Liver (tissue), 9 donors: ENCODE results near the gene SGPL1. TPM values are rescaled to one million over a fixed set of nuclear protein-coding genes. Genes with fewer than 3 reads are reported as not detected.

ENCODE experiments used
- DNase-seq: peaks from one replicate; pipeline ENCODE4 v3.0.0-alpha.2; 2017; ENCODE audit warnings: low spot score
- H3K27ac ChIP-seq, 2 donors: one replicate each; pipeline ENCODE4 v1.7.0; 2013; ENCODE audit warnings: inconsistent platforms in 2 of 2, low read length in 2 of 2, control low read depth in 1 of 2, low read depth in 1 of 2, mild to moderate bottlenecking in 1 of 2
- H3K27me3 ChIP-seq, 4 donors: one replicate each; pipeline versions ENCODE4 v1.6.1 to v1.7.0; 2013; ENCODE audit warnings: low read length in 3 of 4, inconsistent platforms in 1 of 4, mild to moderate bottlenecking in 1 of 4, moderate library complexity in 1 of 4; ENCODE audit not compliant: control insufficient read depth in 4 of 4, insufficient read depth in 4 of 4
- H3K36me3 ChIP-seq, 4 donors: one replicate each; pipeline versions ENCODE4 v1.6.1 to v1.7.0; 2013; ENCODE audit warnings: low read length in 3 of 4, mild to moderate bottlenecking in 3 of 4, low read depth in 1 of 4, moderate library complexity in 1 of 4; ENCODE audit not compliant: control insufficient read depth in 4 of 4, insufficient read depth in 3 of 4
- H3K4me1 ChIP-seq, 4 donors: one replicate each; pipeline versions ENCODE4 v1.6.1 to v1.7.0; 2013; ENCODE audit warnings: low read length in 3 of 4, mild to moderate bottlenecking in 3 of 4, moderate library complexity in 1 of 4; ENCODE audit not compliant: control insufficient read depth in 4 of 4, insufficient read depth in 4 of 4
- H3K4me3 ChIP-seq, 3 donors: one replicate each; pipeline versions ENCODE4 v1.6.1 to v1.7.0; 2013; ENCODE audit warnings: low read length in 3 of 3, control low read depth in 1 of 3, low read depth in 1 of 3, mild to moderate bottlenecking in 1 of 3
- H3K9ac ChIP-seq, 2 donors: one replicate each; pipeline ENCODE4 v1.7.0; 2013; ENCODE audit warnings: low read length in 2 of 2, mild to moderate bottlenecking in 2 of 2, moderate library complexity in 2 of 2, control low read depth in 1 of 2, low read depth in 1 of 2
- H3K9me3 ChIP-seq, 4 donors: one replicate each; pipeline versions ENCODE4 v1.6.1 to v1.7.0; 2013; ENCODE audit warnings: low read length in 3 of 4; ENCODE audit not compliant: control insufficient read depth in 4 of 4
- EGR1 ChIP-seq, 2 donors: IDR thresholded peaks; 2 replicates each; pipeline ENCODE4 v1.6.1; 2016 to 2018; ENCODE audit warnings: antibody characterized with exemption in 2 of 2, low read depth in 2 of 2
- FOXA1 ChIP-seq: IDR thresholded peaks from 2 replicates; pipeline ENCODE4 v1.6.1; 2016; ENCODE audit warnings: antibody characterized with exemption
- FOXA2 ChIP-seq: IDR thresholded peaks from 2 replicates; pipeline ENCODE4 v1.6.1; 2016; ENCODE audit warnings: antibody characterized with exemption
- GABPA ChIP-seq, 2 donors: IDR thresholded peaks in 1 of 2; conservative IDR thresholded peaks in 1 of 2; 2 replicates each; pipeline ENCODE4 v1.6.1; 2016; ENCODE audit warnings: antibody characterized with exemption in 2 of 2, mild to moderate bottlenecking in 1 of 2, moderate library complexity in 1 of 2
- HNF4A ChIP-seq, 2 donors: conservative IDR thresholded peaks; 2 replicates each; pipeline ENCODE4 v1.6.1; 2016; ENCODE audit warnings: antibody characterized with exemption in 2 of 2, mild to moderate bottlenecking in 2 of 2
- HNF4G ChIP-seq: IDR thresholded peaks from 2 replicates; pipeline ENCODE4 v1.6.1; 2016; ENCODE audit warnings: antibody characterized with exemption
- JUND ChIP-seq, 2 donors: IDR thresholded peaks; 2 replicates each; pipeline ENCODE4 v1.6.1; 2016; ENCODE audit warnings: antibody characterized with exemption in 2 of 2
- NR2F2 ChIP-seq: IDR thresholded peaks from 2 replicates; pipeline ENCODE4 v1.6.1; 2016; ENCODE audit warnings: antibody characterized with exemption
- RAD21 ChIP-seq, 2 donors: IDR thresholded peaks; 2 replicates each; pipeline ENCODE4 v1.6.1; 2016; ENCODE audit warnings: antibody characterized with exemption in 2 of 2, mild to moderate bottlenecking in 2 of 2
- RXRA ChIP-seq, 2 donors: IDR thresholded peaks; 2 replicates each; pipeline ENCODE4 v1.6.1; 2017 to 2018; ENCODE audit warnings: antibody characterized with exemption in 2 of 2, mild to moderate bottlenecking in 1 of 2
- SP1 ChIP-seq: IDR thresholded peaks from 2 replicates; pipeline ENCODE4 v1.6.1; 2018; ENCODE audit warnings: antibody characterized with exemption, mild to moderate bottlenecking
- TAF1 ChIP-seq: conservative IDR thresholded peaks from 2 replicates; pipeline ENCODE4 v1.6.1; 2016; ENCODE audit warnings: antibody characterized with exemption, mild to moderate bottlenecking
- YY1 ChIP-seq: IDR thresholded peaks from 2 replicates; pipeline ENCODE4 v1.6.1; 2016; ENCODE audit warnings: antibody characterized with exemption, mild to moderate bottlenecking
- WGBS: extraction: QIAGEN DNeasy Blood & Tissue Kit; methylation state at CpG from one replicate; pipeline ENCODE4 v1.1.7; 2013; 5-methylcytosine and 5-hydroxymethylcytosine counted together
- polyA plus RNA-seq, 2 donors: library from polyadenylated mRNA; stranded (reverse) in 1 of 2; unstranded in 1 of 2; fragments of 200-250 nt in 1 of 2; fragments of >200 nt in 1 of 2; fragmentation: Nextera tagmentation in 1 of 2; extraction: Ambion mirVana in 1 of 2; gene quantifications; one replicate each; pipeline versions ENCODE4 v1.2.1 to v1.2.3, GENCODE V29; 2013 to 2015
- total RNA-seq, 2 donors: library from RNA; depleted of rRNA; stranded (reverse); fragments of >200 nt; gene quantifications; one replicate each; pipeline ENCODE4 v1.2.3, GENCODE V29; 2014
- TF ChIP-seq, protein P1 (sequence below): IDR thresholded peaks from 2 replicates; pipeline ENCODE4 v1.6.1; 2016; ENCODE audit warnings: antibody characterized with exemption, mild to moderate bottlenecking
- TF ChIP-seq, protein P2 (sequence below): IDR thresholded peaks from 2 replicates; pipeline ENCODE4 v1.6.1; 2016; ENCODE audit warnings: antibody characterized with exemption
- TF ChIP-seq, protein P3 (sequence below): fragments of 150-350 bp; IDR thresholded peaks from 2 replicates; pipeline ENCODE4 v1.5.1; 2017; ENCODE audit warnings: improper control_type of control experiment, low read depth, low read length; ENCODE audit not compliant: missing input control
- TF ChIP-seq, protein P4 (sequence below): IDR thresholded peaks from 2 replicates; pipeline ENCODE4 v1.6.1; 2016; ENCODE audit warnings: antibody characterized with exemption
- donor health status: healthy.
- donor health status: healthy.
- donor health status: healthy.
- donor health status: healthy.
- donor health status: healthy.

Gene SGPL1
- total and polyA plus RNA-seq, 4 donors, result 11.8 to 37.1 (median 16.8) TPM

DNA sequence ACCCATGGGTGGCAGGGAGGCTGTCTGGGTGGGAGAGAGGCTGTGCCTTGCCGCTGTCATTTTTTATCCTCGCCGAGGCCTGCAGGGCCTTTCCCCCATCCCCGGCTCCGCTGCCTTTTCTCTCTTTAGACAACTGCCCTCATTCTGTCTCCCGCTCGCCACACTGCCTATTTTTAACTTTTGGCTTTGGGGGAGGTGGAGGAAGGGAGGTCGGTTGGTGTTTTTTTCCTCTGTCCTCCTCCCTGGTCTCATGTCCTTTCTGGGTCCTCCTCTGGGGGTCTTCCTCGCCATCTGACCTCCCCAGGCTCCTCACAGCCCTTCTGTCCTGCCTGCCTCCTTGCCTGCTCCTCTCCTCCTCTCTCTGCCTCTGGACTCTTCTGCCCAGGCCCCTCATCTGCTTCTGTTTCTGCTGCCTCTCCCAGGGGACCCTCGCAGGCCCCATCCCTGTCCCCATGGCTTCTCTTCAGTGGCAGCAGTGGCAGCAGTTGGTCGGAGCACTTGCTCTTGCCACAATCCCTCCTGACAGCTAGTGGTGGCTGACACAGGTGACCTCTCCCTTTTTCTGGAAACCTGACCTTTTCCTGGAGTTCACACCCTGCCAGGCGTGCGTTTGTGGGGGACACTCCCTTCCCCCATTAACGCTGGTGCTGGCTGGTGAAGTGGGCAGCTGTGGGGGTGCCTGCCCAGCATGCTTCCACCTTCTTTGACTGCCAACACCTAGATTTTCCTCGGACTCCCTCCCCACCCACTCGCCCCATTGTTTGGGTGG, 92.1 kb downstream of the SGPL1 start:
- no peak for TF ChIP-seq EGR1 (IDR thresholded peaks at IDR 0.05; ENCODE audit: low read depth in 2 of 2)
- no peak for TF ChIP-seq RXRA (IDR thresholded peaks at IDR 0.05)
- no peak for TF ChIP-seq FOXA2
- no peak for TF ChIP-seq TAF1
- no peak for TF ChIP-seq GABPA (IDR thresholded peaks at IDR 0.05 in 1 of 2, conservative IDR thresholded peaks at IDR 0.05 in 1 of 2)
- no peak for TF ChIP-seq HNF4A (conservative IDR thresholded peaks at IDR 0.05)
- no peak for TF ChIP-seq RAD21 (IDR thresholded peaks at IDR 0.05)
- TF ChIP-seq, protein P1, sequence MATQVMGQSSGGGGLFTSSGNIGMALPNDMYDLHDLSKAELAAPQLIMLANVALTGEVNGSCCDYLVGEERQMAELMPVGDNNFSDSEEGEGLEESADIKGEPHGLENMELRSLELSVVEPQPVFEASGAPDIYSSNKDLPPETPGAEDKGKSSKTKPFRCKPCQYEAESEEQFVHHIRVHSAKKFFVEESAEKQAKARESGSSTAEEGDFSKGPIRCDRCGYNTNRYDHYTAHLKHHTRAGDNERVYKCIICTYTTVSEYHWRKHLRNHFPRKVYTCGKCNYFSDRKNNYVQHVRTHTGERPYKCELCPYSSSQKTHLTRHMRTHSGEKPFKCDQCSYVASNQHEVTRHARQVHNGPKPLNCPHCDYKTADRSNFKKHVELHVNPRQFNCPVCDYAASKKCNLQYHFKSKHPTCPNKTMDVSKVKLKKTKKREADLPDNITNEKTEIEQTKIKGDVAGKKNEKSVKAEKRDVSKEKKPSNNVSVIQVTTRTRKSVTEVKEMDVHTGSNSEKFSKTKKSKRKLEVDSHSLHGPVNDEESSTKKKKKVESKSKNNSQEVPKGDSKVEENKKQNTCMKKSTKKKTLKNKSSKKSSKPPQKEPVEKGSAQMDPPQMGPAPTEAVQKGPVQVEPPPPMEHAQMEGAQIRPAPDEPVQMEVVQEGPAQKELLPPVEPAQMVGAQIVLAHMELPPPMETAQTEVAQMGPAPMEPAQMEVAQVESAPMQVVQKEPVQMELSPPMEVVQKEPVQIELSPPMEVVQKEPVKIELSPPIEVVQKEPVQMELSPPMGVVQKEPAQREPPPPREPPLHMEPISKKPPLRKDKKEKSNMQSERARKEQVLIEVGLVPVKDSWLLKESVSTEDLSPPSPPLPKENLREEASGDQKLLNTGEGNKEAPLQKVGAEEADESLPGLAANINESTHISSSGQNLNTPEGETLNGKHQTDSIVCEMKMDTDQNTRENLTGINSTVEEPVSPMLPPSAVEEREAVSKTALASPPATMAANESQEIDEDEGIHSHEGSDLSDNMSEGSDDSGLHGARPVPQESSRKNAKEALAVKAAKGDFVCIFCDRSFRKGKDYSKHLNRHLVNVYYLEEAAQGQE, result no peak
- TF ChIP-seq YY1, result no peak
- TF ChIP-seq, protein P2, sequence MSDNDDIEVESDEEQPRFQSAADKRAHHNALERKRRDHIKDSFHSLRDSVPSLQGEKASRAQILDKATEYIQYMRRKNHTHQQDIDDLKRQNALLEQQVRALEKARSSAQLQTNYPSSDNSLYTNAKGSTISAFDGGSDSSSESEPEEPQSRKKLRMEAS, result no peak
- no peak for TF ChIP-seq NR2F2
- WGBS, result 79% methylated on average over 16 of the region's 16 CpGs
- H3K9me3 ChIP-seq, result no peaks in the 10 kb centered on the region
- H3K27ac ChIP-seq, result no peak overlapping the region
- no peak overlapping the region for H3K9ac ChIP-seq
- H3K4me1 ChIP-seq, result peaks cover 0 to 3% (median 0%) of the 10 kb centered on the region in 4 donors
- H3K4me3 ChIP-seq, result no peak overlapping the region
- no peak for DNase-seq
- no peaks in the 10 kb centered on the region for H3K36me3 ChIP-seq
- H3K27me3 ChIP-seq, result no peaks in the 10 kb centered on the region

DNA sequence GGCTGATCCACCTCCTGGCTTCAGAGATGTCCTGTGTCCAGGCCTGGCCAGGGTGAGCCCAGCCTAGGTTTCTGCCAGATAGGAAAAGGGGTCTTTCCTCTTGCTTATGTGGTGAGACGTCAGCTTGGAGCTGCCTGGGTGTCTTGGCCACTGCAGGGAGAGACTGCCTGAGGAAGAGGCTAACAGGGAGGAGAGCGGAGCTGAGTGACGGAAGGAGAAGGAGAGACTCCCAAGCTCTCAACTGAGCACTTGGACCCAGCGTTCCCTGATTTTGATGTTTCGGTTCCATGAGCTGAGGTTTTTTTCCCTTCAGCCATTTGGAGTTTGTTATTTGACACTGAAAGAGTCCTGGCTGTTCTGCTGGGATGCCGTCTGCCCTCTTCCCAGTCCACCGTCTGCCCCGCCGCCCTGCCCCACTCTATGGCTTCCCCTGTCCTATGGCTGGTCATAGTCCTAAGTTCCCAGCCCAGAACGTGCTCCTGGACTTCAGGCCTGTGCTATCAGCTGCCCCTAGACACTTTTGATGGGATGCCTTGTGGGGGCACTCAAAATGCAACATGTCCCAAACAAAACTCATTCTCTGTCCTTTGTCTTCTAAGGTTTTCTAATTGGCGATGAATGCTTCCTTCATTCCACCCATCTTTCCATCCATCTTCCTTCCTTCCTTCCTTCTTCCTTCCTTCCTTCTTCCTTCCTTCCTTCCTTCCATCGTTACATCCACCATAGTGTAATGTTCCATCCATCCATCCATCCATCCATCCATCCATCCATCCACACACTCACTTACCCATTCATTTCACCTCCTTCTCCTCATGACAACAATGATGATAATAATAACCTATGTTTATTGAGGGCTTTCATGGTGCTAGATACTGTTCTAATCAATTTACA, 92.9 kb downstream of the SGPL1 start:
- no peaks in the 10 kb centered on the region for H3K27me3 ChIP-seq
- H3K9ac ChIP-seq, result no peak overlapping the region
- WGBS, result 86% methylated on average over 12 of the region's 12 CpGs
- no peak for DNase-seq
- H3K36me3 ChIP-seq, result no peaks in the 10 kb centered on the region
- no peak overlapping the region for H3K4me3 ChIP-seq
- H3K9me3 ChIP-seq, result no peaks in the 10 kb centered on the region
- H3K4me1 ChIP-seq, result no peaks in the 10 kb centered on the region
- no peak overlapping the region for H3K27ac ChIP-seq
- TF ChIP-seq GABPA (IDR thresholded peaks at IDR 0.05 in 1 of 2, conservative IDR thresholded peaks at IDR 0.05 in 1 of 2) (no peak), YY1 (no peak), RAD21 (IDR thresholded peaks at IDR 0.05) (no peak), HNF4A (conservative IDR thresholded peaks at IDR 0.05) (no peak), SP1 (no peak), FOXA1 (no peak), HNF4G (no peak), JUND (IDR thresholded peaks at IDR 0.05) (no peak), TAF1 (no peak), EGR1 (IDR thresholded peaks at IDR 0.05; ENCODE audit: low read depth in 2 of 2) (no peak), RXRA (IDR thresholded peaks at IDR 0.05) (no peak), FOXA2 (no peak), NR2F2 (no peak)
- TF ChIP-seq, protein P2, result no peak
- TF ChIP-seq, protein P1, result no peak
- TF ChIP-seq, protein P3, sequence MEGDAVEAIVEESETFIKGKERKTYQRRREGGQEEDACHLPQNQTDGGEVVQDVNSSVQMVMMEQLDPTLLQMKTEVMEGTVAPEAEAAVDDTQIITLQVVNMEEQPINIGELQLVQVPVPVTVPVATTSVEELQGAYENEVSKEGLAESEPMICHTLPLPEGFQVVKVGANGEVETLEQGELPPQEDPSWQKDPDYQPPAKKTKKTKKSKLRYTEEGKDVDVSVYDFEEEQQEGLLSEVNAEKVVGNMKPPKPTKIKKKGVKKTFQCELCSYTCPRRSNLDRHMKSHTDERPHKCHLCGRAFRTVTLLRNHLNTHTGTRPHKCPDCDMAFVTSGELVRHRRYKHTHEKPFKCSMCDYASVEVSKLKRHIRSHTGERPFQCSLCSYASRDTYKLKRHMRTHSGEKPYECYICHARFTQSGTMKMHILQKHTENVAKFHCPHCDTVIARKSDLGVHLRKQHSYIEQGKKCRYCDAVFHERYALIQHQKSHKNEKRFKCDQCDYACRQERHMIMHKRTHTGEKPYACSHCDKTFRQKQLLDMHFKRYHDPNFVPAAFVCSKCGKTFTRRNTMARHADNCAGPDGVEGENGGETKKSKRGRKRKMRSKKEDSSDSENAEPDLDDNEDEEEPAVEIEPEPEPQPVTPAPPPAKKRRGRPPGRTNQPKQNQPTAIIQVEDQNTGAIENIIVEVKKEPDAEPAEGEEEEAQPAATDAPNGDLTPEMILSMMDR, result no peak
- TF ChIP-seq, protein P4, sequence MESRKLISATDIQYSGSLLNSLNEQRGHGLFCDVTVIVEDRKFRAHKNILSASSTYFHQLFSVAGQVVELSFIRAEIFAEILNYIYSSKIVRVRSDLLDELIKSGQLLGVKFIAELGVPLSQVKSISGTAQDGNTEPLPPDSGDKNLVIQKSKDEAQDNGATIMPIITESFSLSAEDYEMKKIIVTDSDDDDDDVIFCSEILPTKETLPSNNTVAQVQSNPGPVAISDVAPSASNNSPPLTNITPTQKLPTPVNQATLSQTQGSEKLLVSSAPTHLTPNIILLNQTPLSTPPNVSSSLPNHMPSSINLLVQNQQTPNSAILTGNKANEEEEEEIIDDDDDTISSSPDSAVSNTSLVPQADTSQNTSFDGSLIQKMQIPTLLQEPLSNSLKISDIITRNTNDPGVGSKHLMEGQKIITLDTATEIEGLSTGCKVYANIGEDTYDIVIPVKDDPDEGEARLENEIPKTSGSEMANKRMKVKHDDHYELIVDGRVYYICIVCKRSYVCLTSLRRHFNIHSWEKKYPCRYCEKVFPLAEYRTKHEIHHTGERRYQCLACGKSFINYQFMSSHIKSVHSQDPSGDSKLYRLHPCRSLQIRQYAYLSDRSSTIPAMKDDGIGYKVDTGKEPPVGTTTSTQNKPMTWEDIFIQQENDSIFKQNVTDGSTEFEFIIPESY, result no peak
